Smooth muscle cell (in vitro differentiated cells): ENCODE data around the gene SPATA25. TPM values are rescaled to one million over a fixed set of nuclear protein-coding genes. Genes with fewer than 3 reads are reported as not detected.

Experiments
- DNase-seq: peaks from one replicate; lab custom pipeline; 2025; ENCODE audit not compliant: unreplicated experiment; lab: John Stamatoyannopoulos, UW
- H2AFZ ChIP-seq: fragments of 200-600 bp; sonication (generic); 2 replicates; pipeline ENCODE4 v1.6.0; 2016; ENCODE audit warnings: antibody characterized with exemption, low read depth, mild to moderate bottlenecking
- H3F3A ChIP-seq: fragments of 200-600 bp; sonication (generic); 2 replicates; pipeline ENCODE4 v1.6.0; 2017; ENCODE audit warnings: antibody characterized with exemption, low read depth
- H3K27ac ChIP-seq: fragments of 200-600 bp; sonication (generic); 2 replicates; pipeline ENCODE4 v1.5.1; 2016; ENCODE audit warnings: low read depth, mild to moderate bottlenecking
- H3K27me3 ChIP-seq: fragments of 200-600 bp; sonication (generic); 2 replicates; pipeline ENCODE4 v1.6.1; 2016; ENCODE audit warnings: low read depth, mild to moderate bottlenecking
- H3K36me3 ChIP-seq: fragments of 200-600 bp; sonication (generic); 2 replicates; pipeline ENCODE4 v1.5.1; 2016; ENCODE audit warnings: low read depth
- H3K4me1 ChIP-seq: fragments of 200-600 bp; sonication (generic); 2 replicates; pipeline ENCODE4 v1.5.1; 2016; ENCODE audit warnings: low read depth
- H3K4me2 ChIP-seq: fragments of 200-600 bp; sonication (generic); 2 replicates; pipeline ENCODE4 v1.6.0; 2016; ENCODE audit warnings: mild to moderate bottlenecking
- H3K4me3 ChIP-seq: fragments of 200-600 bp; sonication (generic); 2 replicates; pipeline ENCODE4 v1.5.1; 2016; ENCODE audit warnings: mild to moderate bottlenecking
- H3K79me2 ChIP-seq: fragments of 200-600 bp; sonication (generic); 2 replicates; pipeline ENCODE4 v1.6.0; 2016; ENCODE audit warnings: low read depth, mild to moderate bottlenecking
- H3K9ac ChIP-seq: fragments of 200-600 bp; sonication (generic); 2 replicates; pipeline ENCODE4 v1.6.0; 2016; ENCODE audit warnings: low read depth
- H3K9me3 ChIP-seq: fragments of 200-600 bp; sonication (generic); replicated peaks from 2 replicates; pipeline ENCODE4 v1.5.1; 2016; ENCODE audit warnings: low read depth
- H4K20me1 ChIP-seq: fragments of 200-600 bp; sonication (generic); 2 replicates; pipeline ENCODE4 v1.6.0; 2016; ENCODE audit warnings: low read depth
- CTCF ChIP-seq: fragments of 200-600 bp; sonication (generic); IDR thresholded peaks from 2 replicates; pipeline ENCODE4 v1.5.1; 2017; ENCODE audit warnings: borderline replicate concordance, mild to moderate bottlenecking, antibody characterized with exemption; ENCODE audit not compliant: insufficient read depth, poor library complexity, severe bottlenecking
- WGBS: methylation state at CpG from one replicate; pipeline ENCODE4 v1.1.7; 2016; ENCODE audit warnings: low lambda C conversion rate; 5-methylcytosine and 5-hydroxymethylcytosine counted together
- polyA plus RNA-seq: library from polyadenylated mRNA; unstranded; fragments of >200 nt; fragmentation: Nextera tagmentation; extraction: Ambion mirVana; gene quantifications from 2 replicates; pipeline ENCODE4 v1.2.1, GENCODE V29; 2016
- total RNA-seq: library from RNA; depleted of rRNA; stranded (reverse); fragments of >200 nt; gene quantifications from 2 replicates; pipeline ENCODE4 v1.2.3, GENCODE V29; 2014

The SPATA25 gene
- total and polyA plus RNA-seq, 2 experiments from 2014 or later, result 0.43 to 0.54 TPM

GRCh38 chr20:45888681-45889080 lies 1.3 kb upstream of the SPATA25 start:
- Histone ChIP-seq H4K20me1 (peaks cover 7% of the 10 kb centered on the region), H2AFZ (no peak overlapping the region), H3K9ac (no peak overlapping the region), H3K4me3 (no peak overlapping the region), H3K9me3 (no peaks in the 10 kb centered on the region), H3K27ac (no peak overlapping the region), H3K36me3 (no peaks in the 10 kb centered on the region), H3K27me3 (no peaks in the 10 kb centered on the region), H3K4me1 (peaks cover 10% of the 10 kb centered on the region), H3K79me2 (peaks cover 5% of the 10 kb centered on the region), H3K4me2 (no peak overlapping the region), H3F3A (no peaks in the 10 kb centered on the region)
- WGBS, result 95% methylated on average over 3 of the region's 3 CpGs
- TF ChIP-seq CTCF, result no peak
- no peak for DNase-seq

DNA sequence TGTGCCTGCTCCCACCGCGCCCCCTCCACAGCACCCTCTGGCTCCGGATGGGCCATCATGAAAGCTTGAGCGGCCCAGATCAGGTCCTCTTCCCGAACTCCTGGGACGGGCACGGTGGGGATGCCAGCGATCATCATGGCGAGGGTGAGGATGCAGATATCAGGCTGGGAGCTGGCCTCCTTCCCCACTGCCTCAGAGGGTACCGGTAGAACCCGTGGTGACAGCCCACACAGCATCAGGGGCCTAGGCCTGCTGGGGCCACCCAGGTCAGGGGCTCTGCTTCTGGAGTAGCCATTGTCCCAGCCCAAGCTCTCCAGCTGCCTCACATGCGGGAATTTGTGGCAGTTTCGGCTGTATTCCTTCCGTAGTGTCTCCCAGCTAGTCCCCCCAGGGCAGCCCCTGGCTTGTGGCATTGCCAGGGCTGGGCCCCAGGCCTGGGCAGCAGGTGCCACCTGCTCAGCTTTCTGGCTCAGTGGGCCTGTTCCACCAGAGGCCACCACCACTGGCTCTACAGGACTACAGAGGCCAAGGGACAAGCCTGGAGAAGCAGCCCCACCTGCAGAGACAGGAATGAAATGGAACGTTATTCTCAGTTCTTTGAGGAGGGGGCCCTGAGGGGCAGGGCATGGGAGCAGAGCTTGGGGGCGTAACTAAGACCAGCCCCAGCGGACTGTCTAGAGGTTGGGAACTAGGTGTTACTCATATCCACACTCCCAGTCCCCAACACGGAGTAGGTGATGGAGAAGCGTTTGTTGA lies 654 bp downstream of the SPATA25 start:
- DNase-seq, result no peak
- no peaks in the 10 kb centered on the region for H3K9me3 ChIP-seq
- no peaks in the 10 kb centered on the region for H3K36me3 ChIP-seq
- H3K27ac ChIP-seq, result no peak overlapping the region
- WGBS, result 96% methylated on average over 19 of the region's 19 CpGs
- H3K4me1 ChIP-seq, result peaks cover 6% of the 10 kb centered on the region
- H2AFZ ChIP-seq, result no peak overlapping the region
- no peak overlapping the region for H3K9ac ChIP-seq
- H4K20me1 ChIP-seq, result peaks cover 7% of the 10 kb centered on the region
- peaks cover 4% of the 10 kb centered on the region for H3F3A ChIP-seq
- H3K4me3 ChIP-seq, result no peak overlapping the region
- TF ChIP-seq CTCF, result no peak
- H3K27me3 ChIP-seq, result no peaks in the 10 kb centered on the region
- H3K4me2 ChIP-seq, result no peak overlapping the region
- H3K79me2 ChIP-seq, result peaks cover 11% of the 10 kb centered on the region

GRCh38 chr20:45883100-45883469 lies 4.3 kb downstream of the SPATA25 start:
- no peak overlapping the region for H3K4me2 ChIP-seq
- H3K79me2 ChIP-seq, result peaks cover 16% of the 10 kb centered on the region
- no peaks in the 10 kb centered on the region for H3K36me3 ChIP-seq
- H3K27me3 ChIP-seq, result no peaks in the 10 kb centered on the region
- 95% methylated on average over 9 of the region's 9 CpGs for WGBS
- TF ChIP-seq CTCF, result no peak
- H3K4me1 ChIP-seq, result peaks cover 4% of the 10 kb centered on the region
- DNase-seq, result no peak
- H3K27ac ChIP-seq, result no peak overlapping the region
- H3K9me3 ChIP-seq, result no peaks in the 10 kb centered on the region
- H4K20me1 ChIP-seq, result peaks cover 7% of the 10 kb centered on the region
- no peak overlapping the region for H3K4me3 ChIP-seq
- H3F3A ChIP-seq, result peaks cover 4% of the 10 kb centered on the region
- H3K9ac ChIP-seq, result no peak overlapping the region
- H2AFZ ChIP-seq, result no peak overlapping the region
